GM19193 (cell line): Measurements from ENCODE around the gene ZNF20.
A peak's percentile ranks its signal among the peaks of the same experiment; 100 is the strongest.

Experiments
- POLR2A ChIP-seq: IDR thresholded peaks from 4 replicates; pipeline ENCODE4 v1.6.1; 2011; ENCODE audit not compliant: insufficient read depth, insufficient read length; ENCODE audit errors: extremely low read depth

The ZNF20 gene

GRCh38 chr19:12139885-12140544, at the start of gene ZNF20:
Gene ZNF20 (minus strand): TSS chr19:12140350. CDS start chr19:12140182, 168 bp downstream.
- peak; percentile 59 for TF ChIP-seq POLR2A

- no peak for TF ChIP-seq POLR2A
Measured at GRCh38 chr19:12187625-12188024, 47.5 kb upstream of the ZNF20 start.

- no peak for TF ChIP-seq POLR2A
Measured at GRCh38 chr19:12180377-12180776, 40.2 kb upstream of the ZNF20 start.

- TF ChIP-seq POLR2A, result no peak
Measured at GRCh38 chr19:12166626-12167025, 26.5 kb upstream of the ZNF20 start.

GRCh38 chr19:12163826-12164225, 23.7 kb upstream of the ZNF20 start:
- no peak for TF ChIP-seq POLR2A

GRCh38 chr19:12162882-12163806, 23.0 kb upstream of the ZNF20 start, which contains the start of gene ZNF136:
Gene ZNF136 (plus strand): TSS chr19:12163096. CDS start chr19:12163204, 108 bp downstream.
- TF ChIP-seq POLR2A, result peak; percentile 91

- no peak for TF ChIP-seq POLR2A
Measured at GRCh38 chr19:12162513-12162881, 22.3 kb upstream of the ZNF20 start.

- no peak for TF ChIP-seq POLR2A
Measured at GRCh38 chr19:12159773-12160414, 19.7 kb upstream of the ZNF20 start.

GRCh38 chr19:12156223-12157058, 16.3 kb upstream of the ZNF20 start, which contains the start of gene ZNF625:
Gene ZNF625 (minus strand): TSS chr19:12156734. CDS start chr19:12156558, 176 bp downstream.
- TF ChIP-seq POLR2A, result peak; percentile 32

- TF ChIP-seq POLR2A, result no peak
Measured at GRCh38 chr19:12155324-12155860, 15.2 kb upstream of the ZNF20 start.

- no peak for TF ChIP-seq POLR2A
Measured at GRCh38 chr19:12145348-12145747, 5.2 kb upstream of the ZNF20 start.

GRCh38 chr19:12141405-12141736, 1.2 kb upstream of the ZNF20 start:
- no peak for TF ChIP-seq POLR2A

- TF ChIP-seq POLR2A, result no peak
Measured at GRCh38 chr19:12140545-12141404, 625 bp upstream of the ZNF20 start.
